Measurements from ENCODE around the gene MRPS18C.

- TF ChIP-seq POLR2A (IDR thresholded peaks at IDR 0.05; ENCODE audit: low read depth, low read length) (no peak), TAF1 (IDR thresholded peaks at IDR 0.05; ENCODE audit: low read depth, low read length) (no peak)
Measured at GRCh38 chr4:83498187-83498586, 42.3 kb downstream of the MRPS18C start.

Measured in GM12891 (cell line).